NCI-H82 treated with DMSO at 0.1 percent for 48 hours (cell line): Measurements from ENCODE around the gene MOB3B.
"Not testable (repeated sequence)": the region's sequence is repeated elsewhere in the genome, so short reads cannot be mapped to it uniquely, and the experiment has no call there.

Experiments used
- DNase-seq: peaks from one replicate; lab custom pipeline; 2025; ENCODE audit not compliant: unreplicated experiment; lab: John Stamatoyannopoulos, UW

Gene MOB3B

GRCh38 chr9:27451207-27451797, 78.3 kb downstream of the MOB3B start:
- DNase-seq: no peak

GRCh38 chr9:27450752-27451151, 78.9 kb downstream of the MOB3B start:
- DNase-seq: no peak

- not testable (repeated sequence) for DNase-seq
Measured at GRCh38 chr9:27448356-27448755, 81.3 kb downstream of the MOB3B start.

GRCh38 chr9:27447031-27447683, 82.5 kb downstream of the MOB3B start:
- DNase-seq: no peak

GRCh38 chr9:27445688-27446087, 83.9 kb downstream of the MOB3B start:
- DNase-seq: no peak

- DNase-seq: no peak
Measured at GRCh38 chr9:27445057-27445595, 84.5 kb downstream of the MOB3B start.

- DNase-seq: no peak
Measured at GRCh38 chr9:27442464-27442863, 87.2 kb downstream of the MOB3B start.

DNA sequence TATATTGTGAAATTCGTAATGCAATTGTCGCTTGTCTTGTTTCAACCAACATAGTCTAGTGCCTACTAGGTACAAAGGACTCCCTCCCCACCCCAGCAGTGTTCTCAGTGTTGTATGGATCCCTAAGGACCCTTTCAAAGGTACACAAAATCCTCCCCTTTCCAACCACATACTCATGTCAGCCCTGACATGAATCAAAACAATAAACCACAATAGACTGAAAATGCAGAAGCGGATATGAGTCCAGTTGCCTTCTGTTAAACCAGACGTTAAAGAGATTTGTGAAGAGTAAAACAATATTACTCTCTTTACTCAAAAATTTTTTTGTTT, 87.9 kb downstream of the MOB3B start:
- no peak for DNase-seq

DNA sequence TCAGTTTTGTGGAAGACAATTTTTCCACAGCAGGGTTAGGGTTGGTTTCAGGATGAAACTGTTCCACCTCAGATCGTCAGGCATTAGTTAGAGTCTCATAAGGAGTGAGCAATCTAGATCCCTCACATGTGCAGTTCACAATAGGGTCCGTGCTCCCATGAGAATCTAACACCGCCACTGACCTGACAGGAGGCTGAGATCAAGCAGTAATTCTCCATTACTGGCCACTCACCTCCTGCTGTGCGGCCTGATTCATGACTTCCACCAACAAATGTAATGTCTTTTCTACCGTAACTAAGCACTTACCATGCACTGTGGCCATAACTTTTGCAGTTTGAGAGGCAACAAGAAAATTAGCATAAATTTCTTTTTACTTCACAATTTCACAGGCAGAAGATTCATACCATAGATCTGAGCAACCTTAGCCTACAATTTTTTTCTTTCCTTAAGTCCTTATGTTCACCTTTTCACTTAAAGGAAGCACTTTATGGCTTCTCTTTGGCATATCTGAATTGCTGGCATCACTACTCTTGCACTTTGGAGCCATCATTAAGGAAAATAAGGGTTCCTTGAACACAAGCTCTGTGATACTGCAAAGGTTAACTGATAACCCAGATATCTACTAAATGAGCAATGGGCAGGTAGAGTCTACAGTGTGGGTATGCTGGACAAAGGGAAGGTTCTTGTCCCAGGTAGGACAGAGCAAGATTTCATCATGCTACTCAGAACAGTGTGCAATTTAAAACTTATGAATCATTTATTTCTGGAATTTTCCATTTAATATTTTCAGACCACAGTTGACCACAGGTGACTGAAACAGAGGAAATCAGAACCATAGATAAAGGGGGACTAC, 88.5 kb downstream of the MOB3B start:
- DNase-seq: no peak

GRCh38 chr9:27438522-27438921, 91.1 kb downstream of the MOB3B start:
- DNase-seq: no peak

DNA sequence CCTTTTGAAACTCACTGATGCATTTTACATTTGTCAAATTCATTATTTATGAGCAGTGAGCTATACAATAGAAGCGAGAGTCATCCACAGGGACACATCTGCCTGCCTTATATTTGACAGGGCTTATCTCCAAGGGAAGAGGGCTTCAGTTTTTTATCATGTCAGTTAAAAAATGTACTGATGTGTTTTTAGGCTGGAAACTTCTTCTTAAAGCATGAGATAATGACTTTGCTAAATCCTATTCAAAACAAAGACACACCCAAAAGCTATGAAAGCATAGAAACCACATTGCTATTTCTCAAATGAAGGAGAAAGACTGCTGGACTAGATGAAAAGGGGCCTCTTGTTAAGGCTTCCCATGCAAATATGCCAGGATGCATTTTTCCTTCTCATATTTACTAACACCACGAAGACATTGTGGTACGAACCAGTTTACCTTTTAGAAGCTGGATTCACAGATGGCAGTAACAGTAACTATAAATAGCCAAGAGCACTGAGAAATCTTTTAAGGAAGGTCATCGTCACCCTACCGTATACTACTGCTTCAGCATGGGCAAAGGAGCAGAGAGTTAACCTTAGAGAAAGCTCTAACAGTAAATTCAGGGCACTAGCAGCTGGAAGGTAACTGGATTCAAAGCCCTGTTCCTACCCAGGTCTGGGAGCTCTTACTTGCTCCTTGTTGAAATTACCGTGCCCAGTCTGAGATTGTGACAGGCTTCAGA, 91.8 kb downstream of the MOB3B start:
- DNase-seq: no peak

DNA sequence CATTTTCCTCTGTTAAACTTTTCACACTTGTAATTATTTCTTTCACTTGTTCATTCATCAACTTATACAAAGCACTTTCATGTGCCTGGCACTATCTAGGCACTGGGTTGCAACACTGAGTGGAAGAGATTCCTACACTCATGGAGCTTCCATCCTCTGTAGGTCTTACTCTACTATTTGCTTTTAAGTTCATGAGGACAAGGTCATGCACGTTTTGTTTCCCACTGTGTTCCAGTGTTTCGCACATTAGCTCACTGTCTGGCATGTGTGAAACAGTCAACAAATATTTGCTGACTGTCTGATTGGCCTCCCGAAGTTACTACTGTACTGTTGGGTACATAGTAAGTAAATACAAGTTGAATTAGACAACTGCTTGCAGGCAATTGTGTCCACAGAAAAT, 93.4 kb downstream of the MOB3B start:
- no peak for DNase-seq

DNA sequence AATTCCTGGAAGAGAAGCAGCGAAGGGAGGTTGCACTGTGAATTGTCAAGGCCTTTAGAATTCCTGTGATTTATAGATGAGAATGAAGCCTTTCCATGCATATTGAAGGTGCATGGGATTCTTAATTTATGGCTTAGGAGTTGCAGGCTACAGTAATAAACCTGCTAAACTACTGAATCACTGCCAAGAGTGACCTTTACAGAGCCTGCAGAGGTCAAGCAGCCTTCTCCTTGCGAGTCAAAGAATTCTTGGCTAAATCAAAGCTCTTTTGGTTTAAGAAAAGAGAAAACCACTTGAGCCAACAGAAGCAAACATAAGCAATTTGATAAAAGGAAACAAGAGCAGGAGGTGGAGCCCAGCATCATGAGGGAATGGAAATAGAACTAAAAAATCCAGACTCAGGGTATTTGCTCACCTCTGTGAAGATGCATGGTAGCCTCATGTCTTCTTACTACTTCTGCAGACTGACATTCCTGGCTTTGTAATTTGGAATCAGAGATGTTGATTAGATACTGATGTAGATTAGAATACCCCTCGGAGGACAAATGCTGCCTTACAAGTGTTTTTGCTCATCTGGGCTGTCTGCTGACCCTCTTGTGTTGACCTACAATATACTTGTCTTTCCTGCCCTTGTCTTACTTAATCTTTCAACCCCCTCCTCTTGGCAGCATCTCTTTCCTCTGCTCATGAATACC, 95.8 kb downstream of the MOB3B start:
- no peak for DNase-seq

DNA sequence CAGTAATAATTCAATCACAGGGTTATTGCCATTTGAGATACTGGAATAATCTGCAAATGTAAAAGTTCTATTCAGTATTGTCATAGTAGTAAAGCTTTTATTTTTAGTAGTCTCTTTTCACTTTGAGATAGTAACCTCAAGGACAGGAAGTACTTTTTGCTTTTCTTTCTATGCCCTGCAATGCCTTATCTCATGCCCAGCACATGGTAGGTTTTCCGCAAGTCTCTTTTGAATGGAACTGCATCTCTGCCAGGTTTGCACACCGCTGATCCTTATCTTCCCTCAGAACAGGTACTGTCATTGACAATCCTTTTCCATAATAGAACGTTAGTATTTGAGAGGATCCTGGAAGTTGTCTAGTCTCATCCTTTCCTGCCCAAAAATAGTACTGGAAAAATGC, 97.3 kb downstream of the MOB3B start:
- DNase-seq: no peak

DNA sequence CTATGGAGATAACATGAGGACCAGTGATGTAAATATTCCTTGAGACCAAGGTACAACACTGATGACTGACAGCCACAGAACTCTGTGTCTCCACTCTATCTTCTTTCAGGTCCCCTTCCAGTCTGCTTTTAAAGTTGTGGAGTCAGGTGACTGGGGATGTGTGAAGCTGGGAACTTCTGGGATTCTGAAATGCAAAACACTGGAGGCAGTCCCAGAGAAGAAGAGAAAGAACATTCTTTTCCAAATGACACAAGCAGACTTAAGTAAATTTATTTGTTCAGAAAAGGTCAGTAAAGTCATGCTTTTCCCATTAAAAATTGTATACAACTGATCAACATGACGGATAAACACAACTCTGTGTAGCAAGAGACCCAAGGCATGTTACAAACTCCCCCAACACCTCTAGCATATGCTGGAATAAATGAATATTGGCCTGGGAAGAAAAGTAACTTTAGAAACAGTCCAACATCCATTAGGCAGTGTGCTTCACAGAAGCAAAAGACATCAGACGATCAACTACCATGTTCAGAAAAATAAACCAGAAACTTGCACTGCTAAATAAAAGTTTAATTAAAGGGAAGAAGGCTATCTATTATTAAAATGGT, 98.0 kb downstream of the MOB3B start:
- no peak for DNase-seq

DNA sequence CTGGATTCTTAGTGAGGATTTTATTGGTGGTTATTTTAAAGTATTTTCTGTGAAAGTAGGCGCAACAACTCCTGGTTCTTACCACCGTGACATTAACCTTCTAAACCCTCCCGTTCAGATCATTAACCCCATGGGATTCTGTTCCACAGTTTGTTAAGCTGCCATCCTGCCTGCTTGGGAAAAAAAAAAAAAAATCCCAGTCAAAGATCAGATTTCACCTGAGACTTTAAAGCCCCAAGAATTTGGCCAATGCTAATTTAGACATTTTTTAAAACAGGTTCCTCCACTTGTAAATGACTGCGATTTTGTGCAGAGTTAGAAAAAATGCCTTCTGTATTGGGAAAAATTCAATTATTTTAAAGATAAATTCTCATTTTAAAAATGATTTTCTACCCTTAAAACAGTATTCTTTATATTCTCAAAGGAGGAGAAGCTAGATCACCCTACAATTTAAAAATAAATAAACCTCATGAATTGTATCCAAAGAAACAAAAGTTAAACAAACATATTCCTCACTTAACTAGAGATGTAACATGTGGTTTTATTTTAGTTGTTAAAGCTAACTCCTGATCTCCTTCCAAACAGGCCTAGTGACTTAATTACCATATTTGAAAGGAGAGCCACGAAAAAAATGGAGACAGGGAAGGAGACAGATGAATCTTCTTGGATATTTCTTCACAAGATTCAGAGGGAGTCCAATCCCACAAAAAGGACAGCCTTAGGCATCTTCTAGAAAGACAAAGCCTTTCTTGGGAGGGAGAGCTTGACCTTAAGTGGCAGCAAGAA, 98.7 kb downstream of the MOB3B start:
- no peak for DNase-seq

DNA sequence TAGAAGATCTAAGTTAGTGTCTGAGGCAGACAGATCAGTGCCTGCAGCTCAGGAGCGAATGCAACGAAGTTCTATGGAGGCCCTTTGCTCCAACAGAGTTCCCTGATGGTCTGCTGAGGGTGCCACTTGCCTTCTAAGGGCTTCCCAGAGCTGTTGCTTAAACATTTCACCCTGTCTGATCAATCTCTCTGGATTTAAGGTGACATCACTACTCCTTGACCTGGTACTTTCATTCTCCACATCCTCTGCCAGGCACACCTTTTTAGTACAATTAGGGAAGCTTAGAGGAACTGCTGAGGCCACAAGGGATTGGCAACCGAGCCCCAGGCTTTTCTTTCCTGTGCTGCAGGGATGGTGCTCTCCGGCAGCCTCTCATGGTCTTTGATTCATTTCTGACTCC, 99.7 kb downstream of the MOB3B start:
- DNase-seq: no peak

- DNase-seq: no peak
Measured at GRCh38 chr9:27429436-27429835, 100.2 kb downstream of the MOB3B start.

DNA sequence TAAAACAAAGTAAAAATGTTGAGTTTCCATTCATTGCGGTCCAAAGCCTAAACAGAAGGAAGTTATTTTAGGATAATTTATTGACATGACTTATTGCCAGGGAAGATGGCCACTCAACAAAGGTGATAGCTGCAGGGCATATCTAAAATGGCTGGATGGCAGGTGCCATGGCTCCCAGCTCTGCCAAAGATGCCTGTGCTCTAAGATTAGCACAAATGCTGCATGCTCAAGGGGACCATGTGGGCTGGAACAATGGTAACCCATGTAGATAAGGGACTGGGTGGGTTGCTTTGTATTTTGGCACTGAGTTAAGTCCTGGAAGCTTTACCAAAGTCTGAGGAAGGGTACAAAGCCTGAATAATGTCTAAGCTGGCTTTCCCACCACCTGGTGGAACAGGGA, 101.1 kb downstream of the MOB3B start:
- no peak for DNase-seq

GRCh38 chr9:27427272-27427643, 102.4 kb downstream of the MOB3B start:
- DNase-seq: no peak
